GM06990 (cell line): ENCODE measurements around the gene MAML3.
A peak's percentile ranks its signal among the peaks of the same experiment; 100 is the strongest.

Experiments
- DNase-seq: peaks from one replicate; pipeline ENCODE4 v3.0.0-alpha.2; 2011; ENCODE audit not compliant: insufficient read length; ENCODE audit errors: extremely low read depth
- H3K27me3 ChIP-seq: replicated peaks from 2 replicates; pipeline ENCODE4 v1.6.0; 2011; ENCODE audit warnings: low read length; ENCODE audit not compliant: control insufficient read depth, insufficient read depth
- H3K36me3 ChIP-seq: 2 replicates; pipeline ENCODE4 v1.5.1; 2011; ENCODE audit warnings: low read length; ENCODE audit not compliant: control insufficient read depth, insufficient read depth
- H3K4me3 ChIP-seq: replicated peaks from 2 replicates; pipeline ENCODE4 v1.5.1; 2011; ENCODE audit warnings: low read depth, mild to moderate bottlenecking, control low read depth, low read length
- CTCF ChIP-seq: IDR thresholded peaks from 2 replicates; pipeline ENCODE4 v1.5.1; 2011; ENCODE audit warnings: low read length, control low read depth, mild to moderate bottlenecking, inconsistent platforms; ENCODE audit not compliant: insufficient read depth, poor library complexity, severe bottlenecking

The MAML3 gene

GRCh38 chr4:140153718-140154571 is at the start of gene MAML3:
TSS of gene MAML3 (minus strand) at chr4:140154184. CDS start at chr4:140153327, 857 bp downstream.
- H3K4me3 ChIP-seq = peak within 1 kb of the TSS; percentile 29
- no peak for TF ChIP-seq CTCF
- H3K36me3 ChIP-seq = no peaks in the 10 kb centered on the region
- DNase-seq = peak; percentile 81
- H3K27me3 ChIP-seq = peaks cover 3% of the 10 kb centered on the region

GRCh38 chr4:140198942-140199341 is 45.0 kb upstream of the MAML3 start:
- Histone ChIP-seq H3K4me3 (no peak overlapping the region), H3K36me3 (no peaks in the 10 kb centered on the region), H3K27me3 (no peaks in the 10 kb centered on the region; the same call in 1 of the 2 replicates)
- TF ChIP-seq CTCF = no peak
- no peak for DNase-seq

- DNase-seq = no peak
- no peak for TF ChIP-seq CTCF
- peaks cover 2% of the 10 kb centered on the region for H3K27me3 ChIP-seq
- H3K4me3 ChIP-seq = no peak overlapping the region
- H3K36me3 ChIP-seq = no peaks in the 10 kb centered on the region
Measured at GRCh38 chr4:140195806-140196205, 41.8 kb upstream of the MAML3 start.

GRCh38 chr4:140189805-140190204 is 35.8 kb upstream of the MAML3 start:
- H3K36me3 ChIP-seq = no peaks in the 10 kb centered on the region
- no peak overlapping the region for H3K4me3 ChIP-seq
- TF ChIP-seq CTCF = no peak
- DNase-seq = no peak
- H3K27me3 ChIP-seq = peaks cover 2% of the 10 kb centered on the region; the same call in 1 of the 2 replicates

GRCh38 chr4:140188975-140189374 is 35.0 kb upstream of the MAML3 start:
- Histone ChIP-seq H3K27me3 (peaks cover 2% of the 10 kb centered on the region; the same call in 1 of the 2 replicates), H3K4me3 (no peak overlapping the region), H3K36me3 (no peaks in the 10 kb centered on the region)
- DNase-seq = no peak
- TF ChIP-seq CTCF = no peak
